Measurements from ENCODE around the gene GAS2L3.

DNA sequence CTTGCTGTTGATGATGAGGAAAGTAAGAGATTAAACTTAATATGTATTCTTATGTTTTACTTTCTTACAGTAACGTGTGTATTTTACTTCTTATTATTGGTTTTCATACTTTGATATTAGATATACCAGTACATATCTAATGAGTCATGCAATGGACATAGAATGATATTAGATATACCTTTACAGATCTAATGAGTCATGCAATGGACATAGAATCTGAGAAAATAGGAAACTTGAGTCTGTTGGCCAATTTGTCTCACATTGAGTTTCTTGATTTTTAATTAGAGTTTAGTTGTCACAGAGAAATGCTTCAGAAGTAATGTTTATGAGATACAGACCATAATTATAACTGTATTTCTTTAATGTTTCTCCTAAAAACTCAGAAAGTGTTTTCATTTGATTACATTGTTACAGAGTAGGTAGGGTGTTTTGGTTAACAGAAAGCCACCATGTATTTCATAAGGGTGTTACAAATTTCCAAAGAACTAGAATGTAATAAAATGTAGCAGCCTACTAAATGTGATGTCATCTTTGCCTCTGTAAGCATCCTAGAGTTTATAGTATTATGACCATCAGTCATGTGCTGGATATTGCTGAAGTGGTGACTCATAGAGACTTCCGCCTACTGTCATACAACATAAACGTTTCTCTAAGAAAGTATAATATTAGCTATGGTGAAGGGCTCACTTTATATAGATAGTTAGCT, 3.0 kb downstream of the GAS2L3 start:
- TF ChIP-seq BHLHE40 (IDR thresholded peaks at IDR 0.05; ENCODE audit: borderline replicate concordance) (no peak), SP1 (IDR thresholded peaks at IDR 0.05) (no peak), FOXK2 (IDR thresholded peaks at IDR 0.05) (no peak), ARNT (IDR thresholded peaks at IDR 0.05) (no peak), ZNF384 (IDR thresholded peaks at IDR 0.05) (no peak), NFRKB (IDR thresholded peaks at IDR 0.05) (no peak), SUZ12 (IDR thresholded peaks at IDR 0.05) (no peak)

Data from HEK293T (cell line).